ENCODE results near the gene ASPSCR1. TPM values are rescaled to one million over a fixed set of nuclear protein-coding genes. Genes with fewer than 3 reads are reported as not detected.
A peak's percentile ranks its signal among the peaks of the same experiment; 100 is the strongest.

Gene ASPSCR1
- total RNA-seq, 2 donors from 2014 or later: 16.9 to 24.4 TPM

DNA sequence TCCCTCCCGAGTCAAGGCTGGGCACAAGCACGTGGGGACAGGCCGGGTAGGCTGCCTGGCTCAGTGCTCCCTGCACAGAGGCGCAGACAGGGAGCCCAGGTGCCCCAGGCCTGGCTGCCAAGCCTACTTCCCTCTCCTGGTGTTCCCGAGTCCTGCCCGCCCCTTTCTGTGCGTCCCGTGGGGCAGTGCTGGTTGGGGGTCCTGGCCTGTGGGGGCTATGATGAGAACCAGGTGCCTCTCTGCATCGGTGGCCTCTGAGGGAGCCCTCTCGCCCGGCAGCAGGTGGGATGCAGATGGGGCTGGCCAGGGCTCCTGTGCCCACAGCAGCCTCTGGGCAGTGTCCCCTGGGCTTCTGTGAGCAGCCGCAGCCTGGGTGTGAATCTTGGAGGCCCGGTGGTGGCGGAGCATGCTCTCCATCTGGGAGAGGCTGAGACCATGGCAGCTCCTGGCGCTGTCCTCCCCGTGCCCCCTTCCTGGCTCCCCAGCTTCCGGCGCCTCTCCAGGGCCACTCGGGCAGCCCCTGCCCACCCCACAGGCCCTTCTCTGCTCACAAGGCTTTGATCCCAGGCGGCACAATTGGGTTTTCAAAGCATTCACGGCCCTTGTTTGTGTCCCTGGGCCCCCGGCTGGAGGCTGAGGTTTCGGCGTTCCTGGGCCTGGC, 38.0 kb downstream of the ASPSCR1 start:
- ATAC-seq (no peak), DNase-seq (no peak)
- intact Hi-C loops (cut with DNase I): no loop called here

DNA sequence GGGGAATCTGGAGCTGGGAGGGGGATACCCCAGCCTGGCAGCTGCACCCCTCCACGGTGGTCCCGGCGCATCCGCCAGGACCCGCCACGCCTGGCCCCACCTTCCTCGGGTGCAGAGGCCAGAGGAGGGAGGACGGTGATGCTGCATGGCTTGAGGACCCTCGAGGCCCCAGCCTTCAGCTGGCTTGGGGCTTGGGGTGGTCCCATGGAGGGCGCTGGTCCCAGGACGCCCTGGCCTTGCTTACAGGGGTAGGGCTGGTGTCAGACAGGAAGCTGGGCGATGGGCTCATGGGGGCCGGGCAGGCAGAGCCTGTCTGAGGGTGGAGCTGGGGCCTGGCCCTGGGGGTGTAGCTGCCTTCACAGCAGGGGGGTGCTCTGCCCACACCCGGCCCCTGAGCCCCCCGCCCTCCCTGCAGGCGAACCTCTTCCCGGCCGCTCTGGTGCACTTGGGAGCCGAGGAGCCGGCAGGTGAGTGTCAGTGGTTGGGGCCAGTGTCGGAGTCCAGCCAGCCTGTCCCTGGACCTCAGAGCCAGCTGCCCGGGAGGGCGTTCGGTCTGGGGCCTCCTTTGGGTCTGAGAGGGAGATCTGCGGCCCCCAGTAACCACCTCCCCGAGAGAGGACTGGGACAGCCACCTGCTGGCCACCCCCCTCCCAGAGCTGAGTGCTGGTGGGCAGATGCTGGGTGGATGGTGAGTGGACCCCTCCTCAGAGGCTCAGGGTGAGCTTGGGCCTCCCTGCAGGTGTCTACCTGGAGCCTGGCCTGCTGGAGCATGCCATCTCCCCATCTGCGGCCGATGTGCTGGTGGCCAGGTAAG, 38.8 kb downstream of the ASPSCR1 start:
- ATAC-seq: no peak
- no peak for DNase-seq
- intact Hi-C loops (cut with DNase I): no loop called here

DNA sequence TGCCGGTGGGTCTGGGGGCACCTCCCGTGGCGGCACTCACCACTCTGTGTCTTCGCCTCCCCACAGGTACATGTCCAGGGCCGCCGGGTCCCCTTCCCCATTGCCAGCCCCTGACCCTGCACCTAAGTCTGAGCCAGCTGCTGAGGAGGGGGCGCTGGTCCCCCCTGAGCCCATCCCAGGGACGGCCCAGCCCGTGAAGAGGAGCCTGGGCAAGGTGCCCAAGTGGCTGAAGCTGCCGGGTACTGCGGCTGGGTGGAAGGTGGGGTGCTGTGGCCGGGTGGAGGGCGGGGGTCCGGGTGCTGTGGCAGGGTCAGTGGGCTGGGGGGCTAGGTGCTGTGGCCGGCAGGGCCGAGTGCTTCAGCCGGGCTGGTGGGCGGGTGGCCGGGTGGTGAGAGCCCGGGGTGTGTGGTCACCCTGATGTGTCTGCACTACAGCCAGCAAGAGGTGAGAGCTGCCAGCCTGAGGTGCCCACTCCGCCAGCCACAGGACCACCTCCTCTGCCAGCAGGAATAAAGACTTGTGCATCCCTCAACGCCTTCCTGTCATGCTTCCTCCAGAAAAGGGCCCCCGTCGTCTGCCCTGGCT, 39.5 kb downstream of the ASPSCR1 start:
- intact Hi-C loops (cut with DNase I): no loop called here
- DNase-seq (no peak), ATAC-seq (no peak)

DNA sequence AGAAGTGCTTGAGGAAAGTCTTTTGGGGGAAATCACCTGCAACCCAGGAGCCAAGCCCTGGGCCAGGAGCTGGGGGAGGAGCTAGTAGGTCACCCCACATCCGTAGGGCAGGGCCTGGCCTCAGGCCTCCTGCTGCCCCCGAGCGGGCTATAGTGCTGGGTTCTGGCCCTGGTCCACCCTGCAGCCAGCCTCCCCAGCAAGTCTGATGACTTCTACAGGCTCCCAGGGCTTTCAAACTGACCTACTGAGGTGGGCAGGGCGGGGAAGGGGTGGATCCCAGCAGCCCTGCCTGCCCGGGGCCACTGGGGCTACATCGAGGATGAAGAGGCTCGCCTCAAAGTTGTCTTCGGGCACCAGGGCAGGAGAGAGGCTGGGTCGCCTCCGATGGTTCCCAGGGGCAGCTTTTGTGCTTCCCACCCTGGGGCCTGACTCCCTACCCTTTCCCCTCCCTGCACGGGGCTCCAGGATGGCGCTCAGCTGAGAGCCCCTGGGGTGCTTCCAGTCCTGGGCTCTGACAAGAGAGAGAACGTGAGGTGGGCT, 40.3 kb downstream of the ASPSCR1 start:
- ATAC-seq (no peak), DNase-seq (no peak)
- intact Hi-C loops (cut with DNase I): no loop called here

DNA sequence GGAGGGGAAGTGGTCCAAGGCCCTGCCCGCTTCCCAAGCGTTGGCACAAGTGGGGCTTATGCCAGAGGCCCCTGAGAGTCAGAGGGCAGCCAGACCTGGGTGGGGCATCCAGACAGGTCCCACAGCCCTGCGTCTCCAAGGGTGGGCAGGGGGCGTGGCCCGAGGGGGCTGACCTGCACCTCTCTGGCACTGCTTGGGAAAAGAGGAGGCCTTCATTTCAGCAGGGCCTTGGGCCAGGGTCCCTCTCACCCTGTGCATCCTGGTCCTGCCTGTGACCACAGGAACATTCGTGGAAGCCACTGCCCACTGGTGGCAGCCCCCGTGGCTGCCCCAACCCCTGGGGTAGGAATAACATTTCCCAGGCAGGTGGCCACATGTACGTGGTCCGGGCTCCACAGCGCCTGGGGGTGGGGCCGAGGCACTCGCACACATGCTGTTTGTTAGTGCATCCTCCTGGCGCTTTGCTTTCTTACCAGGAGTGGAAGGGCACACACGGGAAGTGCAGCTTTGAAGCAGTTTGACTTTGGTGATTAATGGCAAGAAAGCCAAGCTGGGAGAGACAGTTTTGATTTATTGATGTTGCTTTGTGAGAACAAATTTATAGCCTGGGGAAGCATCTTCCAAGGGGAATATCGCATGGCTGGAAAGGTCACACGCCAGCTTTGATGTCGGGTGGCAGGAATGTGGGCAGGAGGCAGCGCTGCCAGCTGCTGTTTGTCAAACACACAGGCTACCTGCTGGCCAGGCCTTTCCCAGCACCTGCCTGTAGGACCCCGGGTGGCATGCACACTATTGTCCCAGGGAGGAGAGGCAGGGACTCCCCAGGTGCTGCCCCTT, 40.9 kb downstream of the ASPSCR1 start:
- ATAC-seq (no peak), DNase-seq (no peak)
- intact Hi-C loops (cut with DNase I): no loop called here

DNA sequence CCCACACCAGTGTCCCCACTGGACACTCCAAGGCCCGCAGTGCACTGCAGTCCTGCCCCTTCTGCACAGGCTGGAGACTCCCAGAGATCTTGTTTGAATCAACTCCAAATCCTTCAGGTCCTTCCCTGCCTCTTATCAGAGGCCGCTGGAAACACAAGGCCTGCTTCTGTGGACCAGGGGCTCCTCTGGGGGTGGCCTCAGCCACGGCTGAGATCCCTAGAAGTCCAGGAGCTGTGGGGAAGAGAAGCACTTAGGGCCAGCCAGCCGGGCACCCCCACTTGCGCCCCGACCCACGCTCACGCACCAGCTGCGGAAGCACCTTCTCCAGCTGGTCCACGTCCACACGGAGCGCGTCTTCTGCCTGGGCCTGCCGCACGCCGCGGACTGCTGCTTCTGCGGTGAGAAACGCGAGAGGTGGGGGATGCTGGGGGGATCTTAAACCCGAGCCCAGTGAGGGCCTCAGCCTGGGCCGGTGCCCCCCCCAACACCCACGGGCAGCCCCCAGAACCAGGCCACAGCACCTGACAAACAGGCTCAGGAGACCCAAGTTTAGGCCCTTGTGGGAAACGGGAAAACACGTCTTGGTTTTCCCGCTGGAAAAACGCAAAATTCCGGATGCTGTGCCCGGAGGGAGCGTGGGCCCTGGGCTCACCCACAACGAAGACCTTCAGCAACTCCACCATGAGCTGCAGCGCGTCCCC, 41.7 kb downstream of the ASPSCR1 start:
- ATAC-seq (no peak), DNase-seq (no peak)
- intact Hi-C loops (cut with DNase I): no loop called here

DNA sequence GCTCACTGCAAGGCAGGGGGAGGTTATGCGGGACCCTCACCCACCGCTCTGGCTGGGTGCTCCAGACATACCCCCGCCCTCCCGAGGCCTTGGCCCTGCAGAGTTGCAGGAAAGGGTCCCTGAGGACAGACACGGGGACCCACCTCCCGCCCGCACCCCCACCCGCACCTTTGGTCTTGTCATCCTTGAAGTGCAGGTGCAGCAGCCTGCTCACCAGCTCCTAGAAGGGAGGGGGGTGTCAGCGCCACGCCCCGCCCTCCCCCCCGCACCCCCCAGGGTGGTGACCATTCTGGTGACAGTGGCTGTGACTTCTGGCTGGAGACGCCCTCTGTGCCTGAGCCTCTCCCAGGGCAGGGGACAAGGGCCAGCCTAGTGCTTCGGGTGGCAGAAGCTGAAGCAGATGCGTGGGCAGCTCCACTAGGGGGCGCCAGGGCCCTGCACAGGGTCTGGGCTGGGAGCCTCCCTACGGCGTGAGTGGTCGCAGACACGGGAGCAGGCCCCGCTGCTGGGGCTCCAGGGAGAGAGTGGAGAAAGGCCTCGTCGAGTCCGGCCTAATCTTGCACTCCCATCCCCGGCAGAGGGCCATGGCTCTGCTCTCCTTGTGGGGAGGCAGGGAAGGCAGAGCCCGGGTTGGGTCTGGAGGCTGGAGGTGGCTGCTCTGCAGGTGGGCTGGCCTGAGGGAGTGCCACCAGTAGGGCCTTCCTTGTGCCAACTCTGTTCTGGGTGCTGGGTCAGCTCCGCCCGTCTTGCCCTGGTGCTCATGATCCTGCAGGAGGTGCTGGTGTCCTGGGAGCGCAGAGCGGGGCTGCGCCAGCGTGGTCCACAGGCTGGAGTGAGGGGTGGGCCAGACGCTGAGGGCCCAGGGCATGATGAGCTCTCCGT, 42.5 kb downstream of the ASPSCR1 start:
- ATAC-seq (no peak), DNase-seq (peak; percentile 66)
- intact Hi-C loops (cut with DNase I): loop anchor here in 1 of 2 donors (5.0 kb wide), 1 partner anchor 58 kb away; the partner anchor contains the start of gene NOTUM

DNA sequence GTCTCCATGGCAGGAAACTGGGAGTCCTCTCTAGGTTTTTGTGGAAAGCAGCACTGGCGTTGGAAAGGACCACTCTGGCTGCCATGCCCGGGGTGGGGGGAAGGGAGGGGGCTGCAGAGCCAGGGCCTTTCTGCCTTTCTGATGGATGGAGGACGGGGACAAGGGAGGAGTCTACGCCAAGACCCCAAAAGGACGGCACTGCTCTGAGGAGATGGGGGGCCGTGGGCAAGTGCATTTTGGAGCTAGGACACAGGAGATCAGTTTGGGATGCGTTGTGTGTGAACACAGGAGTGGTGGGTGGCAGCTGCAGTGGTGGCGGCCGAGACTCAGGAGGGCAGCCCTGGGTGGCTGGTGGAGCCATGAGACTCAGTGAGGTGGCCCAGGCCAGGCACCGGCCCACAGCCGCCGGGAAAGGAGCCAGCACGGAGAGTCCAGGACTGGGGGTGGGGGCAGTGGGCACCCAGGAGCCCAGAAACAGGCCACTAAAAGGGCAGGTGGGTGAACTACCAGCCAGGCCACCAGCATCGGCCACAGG, 43.2 kb downstream of the ASPSCR1 start:
- ATAC-seq: no peak
- DNase-seq: no peak
- intact Hi-C loops (cut with DNase I): loop anchor here (1.0 to 5.0 kb wide), 2 partner anchors 58 to 61 kb away; partner anchors contain the start of gene NOTUM (in 1 of the 2)

DNA sequence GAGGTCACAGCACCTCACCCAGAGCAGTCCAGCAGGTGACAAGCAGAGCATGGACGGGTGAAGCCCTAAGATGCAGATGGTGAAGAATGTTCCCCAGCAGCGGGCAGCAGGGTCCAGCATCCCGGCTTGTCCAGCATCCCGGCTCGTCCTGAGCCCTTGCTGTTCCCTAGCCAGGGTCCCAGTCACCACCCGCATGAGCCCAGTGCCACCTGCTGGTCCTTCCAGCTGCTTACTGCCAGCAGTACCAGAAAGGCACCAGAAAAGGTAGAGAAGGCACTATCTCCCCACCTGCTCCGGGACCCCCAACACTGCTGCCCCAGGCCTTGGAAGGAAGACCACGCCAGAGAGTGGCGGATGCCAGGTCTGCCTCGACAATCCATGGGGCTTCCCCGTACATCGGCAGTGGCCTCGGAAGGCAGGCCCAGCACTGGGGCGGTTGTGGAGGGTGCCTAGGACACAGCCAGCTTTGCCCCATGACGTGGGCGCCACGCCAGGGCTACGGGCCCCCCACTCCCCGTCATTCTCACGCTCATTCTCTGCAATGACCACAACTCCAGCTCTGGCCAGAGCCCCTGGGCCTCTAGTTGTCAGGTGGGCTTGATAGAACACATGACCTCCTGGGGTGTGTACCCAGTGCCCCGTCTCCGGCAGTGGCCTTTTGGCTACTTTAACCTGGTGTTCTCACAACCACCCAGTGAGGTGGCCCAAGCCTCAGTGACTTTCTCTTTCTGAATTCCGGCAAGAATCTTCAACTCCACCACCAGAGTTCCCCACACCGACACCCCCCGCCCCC, 43.9 kb downstream of the ASPSCR1 start:
- DNase-seq (peak; percentile 79), ATAC-seq (no peak)
- intact Hi-C loops (cut with DNase I): loop anchor here (1.0 to 5.0 kb wide), 2 partner anchors 59 to 62 kb away; partner anchors contain the start of gene NOTUM (in 1 of the 2)

DNA sequence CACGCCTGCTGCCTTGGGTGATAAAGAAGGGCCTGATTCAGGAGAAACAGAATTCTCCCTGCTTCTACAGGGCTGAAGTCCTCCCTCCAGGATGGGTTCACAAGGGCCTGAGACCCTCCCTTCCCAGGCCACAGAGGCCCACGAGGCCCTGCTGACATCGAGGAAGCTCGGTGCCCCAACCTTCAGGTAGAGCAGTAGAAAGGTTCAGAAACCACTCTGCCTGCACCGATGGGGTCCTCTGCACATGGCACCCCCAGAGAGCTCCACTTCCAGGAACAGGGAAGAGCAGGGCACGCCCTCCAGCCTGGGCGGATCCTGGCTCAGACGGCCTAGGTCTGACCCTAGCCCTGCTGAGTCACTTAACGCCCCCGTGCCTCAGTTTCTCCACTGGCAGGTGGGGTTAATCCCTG, 44.5 kb downstream of the ASPSCR1 start:
- intact Hi-C loops (cut with DNase I): loop anchor here (1.0 to 5.0 kb wide), 2 partner anchors 60 to 63 kb away; partner anchors contain the start of gene NOTUM (in 1 of the 2)
- DNase-seq (no peak), ATAC-seq (no peak)

DNA sequence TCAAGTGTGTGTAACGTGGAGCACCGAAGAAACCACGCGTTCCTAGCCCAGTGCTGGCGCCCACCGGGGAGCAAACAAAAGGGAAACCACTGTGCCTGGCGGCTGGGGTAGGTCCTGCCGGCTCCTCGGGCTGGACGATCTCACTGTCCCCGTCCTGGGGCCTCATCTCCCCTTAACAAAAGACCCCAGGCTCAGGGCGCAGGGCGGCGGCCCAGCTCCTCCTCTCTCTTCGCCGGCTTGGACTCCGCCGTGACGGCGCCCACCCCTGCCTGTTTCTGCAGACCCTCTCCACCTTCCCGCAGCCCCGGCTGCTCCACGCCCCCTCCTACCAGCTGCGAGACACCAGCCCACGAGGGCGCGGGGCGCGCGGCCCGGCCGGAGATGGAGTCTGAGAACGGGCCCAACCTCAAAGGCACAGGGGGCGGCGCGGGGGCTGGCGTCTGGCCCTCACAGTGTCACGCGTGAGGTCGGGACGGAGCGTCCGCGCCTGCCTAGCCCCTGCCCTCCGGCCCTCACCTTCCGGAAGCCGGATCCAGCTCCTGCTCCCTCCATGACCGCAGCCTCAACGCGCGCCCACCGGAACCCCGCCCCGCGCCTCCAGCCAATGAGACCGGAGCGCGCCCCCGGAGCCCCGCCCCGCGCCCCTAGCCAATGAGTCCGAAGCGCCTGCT, 45.0 kb downstream of the ASPSCR1 start, which contains the start of gene CENPX:
Gene CENPX, minus strand, starts transcription at position 569 of the 671 bp plus-strand sequence. Its CDS starts 17 bp downstream, at position 552.
- intact Hi-C loops (cut with DNase I): loop anchor here in 1 of 2 donors (5.0 kb wide), 1 partner anchor 60 kb away; the partner anchor contains the start of gene NOTUM
- ATAC-seq (no peak), DNase-seq (no peak)

DNA sequence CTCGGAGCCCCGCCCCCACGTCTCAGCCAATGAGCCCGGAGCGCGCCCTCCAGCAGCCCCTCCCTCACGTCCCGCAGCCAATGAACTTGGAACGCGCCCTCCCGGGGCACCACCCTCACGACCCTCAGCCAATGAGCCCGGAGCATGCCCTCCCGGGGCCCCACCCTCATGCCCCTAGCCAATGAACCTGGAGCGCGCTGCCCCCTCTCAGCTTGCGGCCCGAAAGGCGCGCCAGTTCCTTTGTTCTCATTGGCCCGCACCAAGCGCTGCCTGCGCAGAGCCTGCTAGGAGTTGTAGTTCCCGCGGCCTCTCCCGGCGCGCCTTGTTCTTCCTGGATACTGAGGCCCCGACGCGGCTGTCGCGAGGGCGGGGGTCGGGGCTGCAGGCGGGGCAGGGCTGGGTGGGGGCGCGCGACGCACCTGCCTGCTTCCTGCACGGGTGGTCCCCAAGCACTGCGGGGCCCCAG, 45.6 kb downstream of the ASPSCR1 start, which contains the start of gene LRRC45:
Gene LRRC45, plus strand, starts transcription at position 325 of the 466 bp plus-strand sequence. CDS start 339 bp downstream, outside the sequence.
- peak; percentile 100 for DNase-seq
- intact Hi-C loops (cut with DNase I): loop anchor here in 1 of 2 donors (5.0 kb wide), 1 partner anchor 61 kb away; the partner anchor contains the start of gene NOTUM
- peak; percentile 96 to 97 for ATAC-seq

DNA sequence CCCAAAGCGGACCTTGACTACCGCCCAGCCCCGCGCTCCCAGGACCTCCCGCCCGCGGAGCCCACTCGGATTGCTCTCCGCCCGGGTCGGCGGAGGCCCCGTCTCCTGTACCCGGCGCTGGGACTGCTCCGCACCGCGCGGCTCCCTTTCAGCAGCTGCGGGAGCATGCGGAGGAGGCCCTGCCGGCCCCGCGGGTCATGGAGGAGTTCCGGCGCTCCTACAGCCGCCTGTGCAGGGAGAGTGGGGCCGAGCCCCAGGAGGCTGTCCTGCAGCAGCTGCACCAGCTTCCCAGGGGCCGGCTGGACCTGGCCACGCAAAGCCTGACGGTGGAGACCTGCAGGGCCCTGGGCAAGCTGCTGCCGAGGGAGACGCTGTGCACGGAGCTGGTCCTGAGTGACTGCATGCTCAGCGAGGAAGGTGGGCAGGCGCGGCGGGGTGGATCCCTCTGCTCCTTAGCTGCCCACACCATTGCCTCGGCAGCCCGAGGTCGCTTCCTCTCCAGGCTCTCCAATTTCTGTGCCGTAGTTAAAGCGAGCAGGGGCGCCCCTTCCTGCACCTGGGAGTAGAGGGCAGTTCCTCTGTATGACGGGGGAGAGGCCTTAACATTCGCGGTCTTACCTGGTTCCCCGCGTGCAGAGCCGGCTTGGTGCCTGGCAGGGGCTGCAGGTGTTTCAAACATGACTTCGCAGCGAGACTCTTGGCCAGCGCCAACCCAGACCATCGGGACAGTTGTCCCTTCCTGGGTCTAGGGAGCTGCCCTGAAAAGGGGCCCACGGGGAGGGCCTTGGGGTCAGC, 46.2 kb downstream of the ASPSCR1 start:
- DNase-seq (no peak), ATAC-seq (peak in 1 of 2 donors; percentile 1)
- intact Hi-C loops (cut with DNase I): loop anchor here in 1 of 2 donors (5.0 kb wide), 1 partner anchor 61 kb away; the partner anchor contains the start of gene NOTUM

DNA sequence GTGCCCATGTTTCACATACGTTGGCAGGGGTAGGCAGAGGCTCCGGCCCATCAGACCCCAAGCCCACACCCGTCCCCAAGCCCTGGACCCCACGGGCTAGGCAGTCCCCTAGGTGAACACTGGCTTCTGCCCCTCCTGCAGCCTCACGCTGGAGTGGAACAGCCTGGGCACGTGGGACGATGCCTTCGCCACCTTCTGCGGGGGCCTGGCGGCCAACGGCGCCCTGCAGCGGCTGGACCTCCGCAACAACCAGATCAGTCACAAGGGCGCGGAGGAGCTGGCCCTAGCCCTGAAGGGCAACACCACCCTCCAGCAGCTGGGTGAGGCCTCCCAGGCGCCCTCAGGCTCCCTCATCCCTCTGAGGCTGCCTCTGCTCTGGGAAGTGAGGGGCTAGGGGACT, 47.4 kb downstream of the ASPSCR1 start:
- intact Hi-C loops (cut with DNase I): loop anchor here in 1 of 2 donors (5.0 kb wide), 1 partner anchor 63 kb away; the partner anchor contains the start of gene NOTUM
- ATAC-seq (no peak), DNase-seq (no peak)
